GM12878 (cell line): Measurements from ENCODE around the gene TFAP2E. TPM values are rescaled to one million over a fixed set of nuclear protein-coding genes. Genes with fewer than 3 reads are reported as not detected.

Experiments
- ATAC-seq: fragments of 200-7000 bp; cut with Tn5 transposase; 3 replicates; pipeline ENCODE4 v1.9.1; 2020; ENCODE audit warnings: mild to moderate bottlenecking, moderate library complexity
- BruUV-seq: library from RNA; stranded (reverse); fragments of 400-500 nt; replicated peaks from 2 replicates; lab custom pipeline; 2021; lab: Mats Ljungman, UMichigan
- CTCF ChIA-PET: fragments of 300-600 bp; sonication (Branson Sonifier 250); formaldehyde crosslinking; extraction: SDS; loops from one replicate; lab custom pipeline; 2021; ENCODE audit warnings: inconsistent platforms; lab: Yijun Ruan, JAX
- POLR2A ChIA-PET: fragments of 350-600 bp; formaldehyde crosslinking; extraction: SDS; loops from one replicate; lab custom pipeline; 2021; ENCODE audit warnings: inconsistent platforms; lab: Charles Lee
- RAD21 ChIA-PET: fragments of 300-600 bp; sonication (Branson Sonifier 250); formaldehyde crosslinking; loops from one replicate; lab custom pipeline; 2023; ENCODE audit warnings: antibody characterized with exemption; ENCODE audit not compliant: unreplicated experiment; lab: Charles Lee
- SMC1A ChIA-PET: fragments of 300-600 bp; sonication (Branson Sonifier 250); formaldehyde crosslinking; loops from one replicate; lab custom pipeline; 2023; ENCODE audit not compliant: unreplicated experiment, uncharacterized antibody; lab: Charles Lee
- DNase-seq: peaks from one replicate; pipeline ENCODE4 v3.0.0-alpha.2; 2011; ENCODE audit warnings: low read depth, low spot score
- FAIRE-seq: peaks from 3 replicates; lab custom pipeline; 2011; peaks lifted over from hg19 to GRCh38; lab: Jason Lieb, UNC
- H2AFZ ChIP-seq: 2 replicates; pipeline ENCODE4 v1.6.0; 2011; ENCODE audit warnings: low read depth, low read length, control low read depth; ENCODE audit not compliant: control insufficient read depth
- H3K27ac ChIP-seq: 2 replicates; pipeline ENCODE4 v1.5.1; 2011; ENCODE audit warnings: control low read depth; ENCODE audit not compliant: control insufficient read depth, insufficient read depth
- H3K27me3 ChIP-seq, 2 experiments: replicated peaks in 1 of 2; 2 replicates each; pipeline versions ENCODE4 v1.6.0 to v1.6.1; 2011; ENCODE audit warnings: low read length in 1 of 2; ENCODE audit not compliant: control insufficient read depth in 2 of 2, insufficient read depth in 2 of 2
- H3K36me3 ChIP-seq, 2 experiments: 2 replicates each; pipeline ENCODE4 v1.5.1; 2011; ENCODE audit warnings: low read length in 1 of 2; ENCODE audit not compliant: control insufficient read depth in 2 of 2, insufficient read depth in 2 of 2
- H3K4me1 ChIP-seq: 2 replicates; pipeline ENCODE4 v1.6.1; 2011; ENCODE audit warnings: mild to moderate bottlenecking, low read length, moderate library complexity, mixed read lengths; ENCODE audit not compliant: control insufficient read depth, insufficient read depth
- H3K4me2 ChIP-seq: 2 replicates; pipeline ENCODE4 v1.6.0; 2011; ENCODE audit warnings: control low read depth; ENCODE audit not compliant: control insufficient read depth, insufficient read depth
- H3K4me3 ChIP-seq: fragments of 200-600 bp; sonication (generic); 2 replicates; pipeline ENCODE4 v1.5.1; 2016
- H3K79me2 ChIP-seq: 2 replicates; pipeline ENCODE4 v1.6.0; 2011; ENCODE audit warnings: low read length; ENCODE audit not compliant: control insufficient read depth, insufficient read depth
- H3K9ac ChIP-seq: 2 replicates; pipeline ENCODE4 v1.8.0; 2011; ENCODE audit warnings: low read length, control low read depth, mixed read lengths; ENCODE audit not compliant: control insufficient read depth, insufficient read depth
- H3K9me3 ChIP-seq: replicated peaks from 3 replicates; pipeline ENCODE4 v1.5.1; 2011; ENCODE audit warnings: mild to moderate bottlenecking, low read length; ENCODE audit not compliant: control insufficient read depth, insufficient read depth
- H4K20me1 ChIP-seq: 2 replicates; pipeline ENCODE4 v1.6.0; 2011; ENCODE audit not compliant: control insufficient read depth, insufficient read depth
- CEBPB ChIP-seq, 2 experiments: fragments of 150-350 bp in 1 of 2; IDR thresholded peaks; 2 replicates each; pipeline ENCODE4 v1.6.1; 2012 to 2014; ENCODE audit warnings: low read depth in 2 of 2, low read length in 2 of 2, borderline replicate concordance in 1 of 2, inconsistent platforms in 1 of 2
- EP300 ChIP-seq, 2 experiments: fragments of 150-350 bp in 1 of 2; IDR thresholded peaks; 2 replicates each; pipeline ENCODE4 v1.6.1; 2011 to 2012; ENCODE audit warnings: low read depth in 2 of 2, low read length in 2 of 2, borderline replicate concordance in 1 of 2, improper control_type of control experiment in 1 of 2, inconsistent platforms in 1 of 2; ENCODE audit not compliant: control insufficient read depth in 1 of 2
- HCFC1 ChIP-seq: fragments of 150-350 bp; IDR thresholded peaks from 2 replicates; pipeline ENCODE4 v1.6.1; 2014; ENCODE audit warnings: low read length
- MTA2 ChIP-seq: fragments of 450-650 bp; IDR thresholded peaks from 2 replicates; pipeline ENCODE4 v1.6.1; 2016; ENCODE audit warnings: low read depth, mild to moderate bottlenecking, moderate library complexity
- NFXL1 ChIP-seq: fragments of 450-650 bp; IDR thresholded peaks from 2 replicates; pipeline ENCODE4 v1.6.1; 2017; ENCODE audit warnings: antibody characterized with exemption, mild to moderate bottlenecking, borderline replicate concordance
- NFYA ChIP-seq: IDR thresholded peaks from 2 replicates; pipeline ENCODE4 v1.6.1; 2011; ENCODE audit warnings: low read depth, mild to moderate bottlenecking, low read length, improper control_type of control experiment, borderline replicate concordance
- POLR2A ChIP-seq: IDR thresholded peaks from 2 replicates; pipeline ENCODE4 v1.6.1; 2011; ENCODE audit warnings: low read depth, mild to moderate bottlenecking, low read length
- RBBP5 ChIP-seq: fragments of 200-600 bp; sonication (generic); conservative IDR thresholded peaks from 2 replicates; pipeline ENCODE4 v1.6.1; 2016
- RCOR1 ChIP-seq: conservative IDR thresholded peaks from 2 replicates; pipeline ENCODE4 v1.6.1; 2012; ENCODE audit warnings: low read depth, low read length, improper control_type of control experiment
- TARDBP ChIP-seq: IDR thresholded peaks from 2 replicates; pipeline ENCODE4 v1.6.1; 2016; ENCODE audit warnings: borderline replicate concordance
- YY1 ChIP-seq: IDR thresholded peaks from 2 replicates; pipeline ENCODE4 v1.6.1; 2011; ENCODE audit warnings: low read depth, mild to moderate bottlenecking, low read length
- ZNF207 ChIP-seq: fragments of 450-650 bp; IDR thresholded peaks from 2 replicates; pipeline ENCODE4 v1.6.1; 2014; ENCODE audit warnings: antibody characterized with exemption, mild to moderate bottlenecking, borderline replicate concordance
- ZNF274 ChIP-seq: IDR thresholded peaks from one replicate; pipeline ENCODE4 v1.8.0; 2011; ENCODE audit not compliant: insufficient read length, insufficient read depth
- WGBS: methylation state at CpG from one replicate; pipeline ENCODE4 v1.1.6; 2016; ENCODE audit warnings: low lambda C conversion rate; ENCODE audit not compliant: insufficient replicate concordance, insufficient coverage; ENCODE audit errors: missing lambda C conversion rate; 5-methylcytosine and 5-hydroxymethylcytosine counted together
- in situ Hi-C: fragments of 300-500 bp; cut with MboI; formaldehyde crosslinking; loops from 9 replicates; pipeline ENCODE4 v1.14.3; 2018; ENCODE audit warnings: mixed read lengths
- intact Hi-C: fragments of 100-400 bp; cut with micrococcal nuclease; formaldehyde crosslinking; loops from one replicate; pipeline ENCODE4 v1.14.2; 2022; ENCODE audit not compliant: unreplicated experiment
- polyA plus RNA-seq, 11 experiments: library from polyadenylated mRNA; depleted of rRNA in 4 of 11; unstranded in 6 of 11; stranded (reverse) in 5 of 11; fragments of >200 nt; fragmentation: Nextera tagmentation in 4 of 11; fragmentation: Illumina TruSeq in 1 of 11; extraction: Ambion mirVana in 4 of 11; extraction: Trizol in 1 of 11; gene quantifications; 1 replicate in 1 of 11; 2 replicates in 10 of 11; pipeline versions ENCODE4 v1.2.1 to v1.2.3, GENCODE V29; 2011 to 2016; ENCODE audit warnings: inconsistent platforms in 2 of 11, missing spikeins in 2 of 11, low read depth in 1 of 11
- total RNA-seq, 4 experiments: library from RNA; depleted of rRNA in 3 of 4; stranded (reverse); fragments of >200 nt in 3 of 4; fragmentation: Illumina TruSeq in 1 of 4; extraction: Trizol in 1 of 4; gene quantifications; 2 replicates each; pipeline versions ENCODE4 v1.2.1 to v1.2.3, GENCODE V29; 2013 to 2021
- TF ChIP-seq, protein P1 (sequence below): fragments of 450-650 bp; IDR thresholded peaks from 2 replicates; pipeline ENCODE4 v1.6.1; 2017; ENCODE audit warnings: borderline replicate concordance
- TF ChIP-seq, protein P2 (sequence below): IDR thresholded peaks from 2 replicates; pipeline ENCODE4 v1.6.1; 2012; ENCODE audit warnings: low read depth, low read length, improper control_type of control experiment
- TF ChIP-seq, protein P3 (sequence below): fragments of 450-650 bp; IDR thresholded peaks from 2 replicates; pipeline ENCODE4 v1.6.1; 2016; ENCODE audit warnings: mild to moderate bottlenecking
- TF ChIP-seq, protein P4 (sequence below): IDR thresholded peaks from 2 replicates; pipeline ENCODE4 v1.6.1; 2012; ENCODE audit warnings: low read depth, low read length, improper control_type of control experiment

Gene TFAP2E
- total and polyA plus RNA-seq, 10 of the 15 experiments (the other 5 are each of a cell fraction or from before 2014, with no cell fraction given) = 0.10 to 1.1 (median 0.43) TPM

DNA sequence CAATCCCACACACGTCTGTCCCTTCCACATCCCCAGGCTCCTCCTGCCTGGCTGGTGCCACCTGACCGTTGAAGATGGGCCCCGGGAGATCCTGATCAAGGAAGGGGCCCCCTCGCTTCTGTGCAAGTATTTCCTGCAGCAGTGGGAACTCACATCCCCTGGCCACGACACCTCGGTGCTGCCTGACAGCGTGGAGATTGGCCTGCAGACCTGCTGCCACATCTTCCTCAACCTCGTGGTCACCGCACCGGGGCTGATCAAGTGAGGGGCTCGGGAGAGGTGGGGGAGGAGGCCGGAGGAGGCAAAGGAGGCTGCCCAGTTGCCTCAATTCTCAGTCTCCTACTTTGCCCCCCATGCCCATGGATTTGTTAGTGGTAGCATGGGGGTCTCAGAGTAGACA is 9.9 kb upstream of the TFAP2E start:
- H3K4me1 ChIP-seq = no peaks in the 10 kb centered on the region; the same call in 1 of the 2 replicates
- no peak overlapping the region for H3K4me3 ChIP-seq
- intact Hi-C loops = no loop called here
- FAIRE-seq = no peak
- H2AFZ ChIP-seq = no peak overlapping the region
- ChIA-PET POLR2A (no interaction called here), SMC1A (interaction anchor here (2.1 to 3.2 kb wide), 2 partner anchors 108 to 112 kb away, joined by 11 to 25 read pairs; no protein-coding TSS in a partner anchor), CTCF (interaction anchor here (1.0 to 4.9 kb wide), 4 partner anchors 24 to 153 kb away, joined by 3 to 69 read pairs (median 4); no protein-coding TSS in a partner anchor), RAD21 (interaction anchor here (4.9 kb wide), 1 partner anchor 111 kb away, joined by 46 read pairs; no protein-coding TSS in a partner anchor)
- H3K4me2 ChIP-seq = no peak overlapping the region; the same call in 1 of the 2 replicates
- in situ Hi-C loops = loop anchor here (5.0 kb wide), 1 partner anchor 111 kb away; no protein-coding TSS in a partner anchor
- H4K20me1 ChIP-seq = no peaks in the 10 kb centered on the region
- H3K27me3 ChIP-seq = no peaks in the 10 kb centered on the region
- peaks cover 6% of the 10 kb centered on the region for H3K79me2 ChIP-seq
- peaks cover 0 to 12% of the 10 kb centered on the region in 2 experiments; a peak in 2 of 4 replicates for H3K36me3 ChIP-seq
- H3K9me3 ChIP-seq = no peaks in the 10 kb centered on the region
- DNase-seq = no peak
- no peak overlapping the region for H3K9ac ChIP-seq
- 58% methylated on average over 12 of the region's 12 CpGs for WGBS
- TF ChIP-seq HCFC1 (no peak), ZNF207 (no peak), CEBPB (IDR thresholded peaks at IDR 0.05; ENCODE audit: borderline replicate concordance in 1 of 2, low read depth in 2 of 2, low read length in 2 of 2) (no peak), ZNF274 (no peak), RCOR1 (no peak), TARDBP (no peak), NFYA (no peak), YY1 (no peak), RBBP5 (no peak), POLR2A (no peak), NFXL1 (no peak), MTA2 (no peak), EP300 (IDR thresholded peaks at IDR 0.05; ENCODE audit: borderline replicate concordance in 1 of 2, control insufficient read depth in 1 of 2, low read depth in 2 of 2, low read length in 2 of 2) (no peak)
- TF ChIP-seq, protein P1, sequence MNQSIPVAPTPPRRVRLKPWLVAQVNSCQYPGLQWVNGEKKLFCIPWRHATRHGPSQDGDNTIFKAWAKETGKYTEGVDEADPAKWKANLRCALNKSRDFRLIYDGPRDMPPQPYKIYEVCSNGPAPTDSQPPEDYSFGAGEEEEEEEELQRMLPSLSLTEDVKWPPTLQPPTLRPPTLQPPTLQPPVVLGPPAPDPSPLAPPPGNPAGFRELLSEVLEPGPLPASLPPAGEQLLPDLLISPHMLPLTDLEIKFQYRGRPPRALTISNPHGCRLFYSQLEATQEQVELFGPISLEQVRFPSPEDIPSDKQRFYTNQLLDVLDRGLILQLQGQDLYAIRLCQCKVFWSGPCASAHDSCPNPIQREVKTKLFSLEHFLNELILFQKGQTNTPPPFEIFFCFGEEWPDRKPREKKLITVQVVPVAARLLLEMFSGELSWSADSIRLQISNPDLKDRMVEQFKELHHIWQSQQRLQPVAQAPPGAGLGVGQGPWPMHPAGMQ = no peak
- TF ChIP-seq, protein P2, sequence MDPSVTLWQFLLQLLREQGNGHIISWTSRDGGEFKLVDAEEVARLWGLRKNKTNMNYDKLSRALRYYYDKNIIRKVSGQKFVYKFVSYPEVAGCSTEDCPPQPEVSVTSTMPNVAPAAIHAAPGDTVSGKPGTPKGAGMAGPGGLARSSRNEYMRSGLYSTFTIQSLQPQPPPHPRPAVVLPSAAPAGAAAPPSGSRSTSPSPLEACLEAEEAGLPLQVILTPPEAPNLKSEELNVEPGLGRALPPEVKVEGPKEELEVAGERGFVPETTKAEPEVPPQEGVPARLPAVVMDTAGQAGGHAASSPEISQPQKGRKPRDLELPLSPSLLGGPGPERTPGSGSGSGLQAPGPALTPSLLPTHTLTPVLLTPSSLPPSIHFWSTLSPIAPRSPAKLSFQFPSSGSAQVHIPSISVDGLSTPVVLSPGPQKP = no peak
- TF ChIP-seq, protein P3, sequence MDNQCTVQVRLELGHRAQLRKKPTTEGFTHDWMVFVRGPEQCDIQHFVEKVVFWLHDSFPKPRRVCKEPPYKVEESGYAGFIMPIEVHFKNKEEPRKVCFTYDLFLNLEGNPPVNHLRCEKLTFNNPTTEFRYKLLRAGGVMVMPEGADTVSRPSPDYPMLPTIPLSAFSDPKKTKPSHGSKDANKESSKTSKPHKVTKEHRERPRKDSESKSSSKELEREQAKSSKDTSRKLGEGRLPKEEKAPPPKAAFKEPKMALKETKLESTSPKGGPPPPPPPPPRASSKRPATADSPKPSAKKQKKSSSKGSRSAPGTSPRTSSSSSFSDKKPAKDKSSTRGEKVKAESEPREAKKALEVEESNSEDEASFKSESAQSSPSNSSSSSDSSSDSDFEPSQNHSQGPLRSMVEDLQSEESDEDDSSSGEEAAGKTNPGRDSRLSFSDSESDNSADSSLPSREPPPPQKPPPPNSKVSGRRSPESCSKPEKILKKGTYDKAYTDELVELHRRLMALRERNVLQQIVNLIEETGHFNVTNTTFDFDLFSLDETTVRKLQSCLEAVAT = no peak
- TF ChIP-seq, protein P4, sequence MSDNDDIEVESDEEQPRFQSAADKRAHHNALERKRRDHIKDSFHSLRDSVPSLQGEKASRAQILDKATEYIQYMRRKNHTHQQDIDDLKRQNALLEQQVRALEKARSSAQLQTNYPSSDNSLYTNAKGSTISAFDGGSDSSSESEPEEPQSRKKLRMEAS = no peak
- H3K27ac ChIP-seq = no peak overlapping the region
- no TSS peak for BruUV-seq
- ATAC-seq = no peak
